Measurements from ENCODE around the gene INPP5A.

Gene INPP5A

DNA sequence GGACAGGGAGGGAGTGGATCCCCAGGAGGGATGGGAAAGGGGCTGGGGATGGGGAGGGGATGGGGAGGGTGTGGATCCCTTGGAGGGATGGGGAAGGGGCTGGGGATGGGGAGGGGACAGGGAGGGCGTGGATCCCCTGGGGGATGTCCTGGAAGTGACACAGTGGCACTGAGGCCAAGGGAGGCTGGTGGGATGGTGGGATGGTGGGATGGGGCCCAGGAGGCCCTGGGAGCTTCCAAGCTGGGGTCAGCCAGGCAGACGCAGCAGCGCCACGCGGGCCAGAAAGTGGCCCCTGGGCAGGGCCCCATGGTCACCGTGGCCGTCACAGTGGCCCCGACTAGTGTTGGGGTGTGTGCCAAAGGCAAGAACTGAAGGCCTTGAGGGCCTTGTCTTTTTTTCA is 67.8 kb downstream of the INPP5A start:
- TF ChIP-seq, protein P1, sequence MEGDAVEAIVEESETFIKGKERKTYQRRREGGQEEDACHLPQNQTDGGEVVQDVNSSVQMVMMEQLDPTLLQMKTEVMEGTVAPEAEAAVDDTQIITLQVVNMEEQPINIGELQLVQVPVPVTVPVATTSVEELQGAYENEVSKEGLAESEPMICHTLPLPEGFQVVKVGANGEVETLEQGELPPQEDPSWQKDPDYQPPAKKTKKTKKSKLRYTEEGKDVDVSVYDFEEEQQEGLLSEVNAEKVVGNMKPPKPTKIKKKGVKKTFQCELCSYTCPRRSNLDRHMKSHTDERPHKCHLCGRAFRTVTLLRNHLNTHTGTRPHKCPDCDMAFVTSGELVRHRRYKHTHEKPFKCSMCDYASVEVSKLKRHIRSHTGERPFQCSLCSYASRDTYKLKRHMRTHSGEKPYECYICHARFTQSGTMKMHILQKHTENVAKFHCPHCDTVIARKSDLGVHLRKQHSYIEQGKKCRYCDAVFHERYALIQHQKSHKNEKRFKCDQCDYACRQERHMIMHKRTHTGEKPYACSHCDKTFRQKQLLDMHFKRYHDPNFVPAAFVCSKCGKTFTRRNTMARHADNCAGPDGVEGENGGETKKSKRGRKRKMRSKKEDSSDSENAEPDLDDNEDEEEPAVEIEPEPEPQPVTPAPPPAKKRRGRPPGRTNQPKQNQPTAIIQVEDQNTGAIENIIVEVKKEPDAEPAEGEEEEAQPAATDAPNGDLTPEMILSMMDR (conservative IDR thresholded peaks at IDR 0.05; ENCODE audit: low read length) = no peak
- peaks cover 87% of the 10 kb centered on the region for H3K79me2 ChIP-seq (ENCODE audit: insufficient read depth, low read length)
- peaks cover 3% of the 10 kb centered on the region; the same call in 1 of the 2 replicates for H3K36me3 ChIP-seq (ENCODE audit: insufficient read depth, low read length)

DNA sequence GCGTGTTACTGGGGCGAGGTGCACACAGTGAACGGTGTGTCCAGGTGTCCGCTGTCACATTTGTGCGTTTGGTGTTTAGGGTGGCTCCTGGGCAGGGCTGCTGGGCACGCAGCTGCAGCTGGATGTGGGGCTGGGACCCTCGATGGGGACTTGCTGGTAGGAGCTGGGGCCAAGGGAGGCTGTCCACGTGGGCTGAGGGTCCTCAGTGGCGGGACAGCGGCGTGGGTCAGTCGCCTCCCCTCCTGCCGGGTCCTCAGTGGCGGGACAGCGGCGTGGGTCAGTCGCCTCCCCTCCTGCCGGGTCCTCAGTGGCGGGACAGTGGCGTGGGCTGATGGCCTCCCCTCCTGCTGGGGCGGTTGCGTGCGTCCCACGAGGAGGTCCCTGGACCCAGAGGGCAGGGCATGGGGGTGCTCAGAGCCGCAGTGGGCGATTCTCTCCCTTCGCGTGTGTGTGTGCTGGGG is 68.5 kb downstream of the INPP5A start:
- no peaks in the 10 kb centered on the region for H3K27me3 ChIP-seq (ENCODE audit: insufficient read depth, low read length, poor library complexity, severe bottlenecking)
- no peak overlapping the region for H3K4me2 ChIP-seq (ENCODE audit: low read depth, low read length, poor library complexity, severe bottlenecking)
- H3K9ac ChIP-seq (ENCODE audit: low read depth, low read length, poor library complexity, severe bottlenecking) = no peak overlapping the region
- H3K9me3 ChIP-seq (ENCODE audit: insufficient read depth, low read depth, low read length) = peaks cover 6% of the 10 kb centered on the region; the same call in 1 of the 2 replicates
- H3K4me3 ChIP-seq (ENCODE audit: low read length, poor library complexity, severe bottlenecking) = no peak overlapping the region
- TF ChIP-seq, protein P1 (conservative IDR thresholded peaks at IDR 0.05; ENCODE audit: low read length) = no peak
- no peak for TF ChIP-seq EZH2phosphoT487 (IDR thresholded peaks at IDR 0.05; ENCODE audit: borderline replicate concordance)
- no peaks in the 10 kb centered on the region for H3K9me2 ChIP-seq (replicated peaks; ENCODE audit: low read depth, low read length)
- no peaks in the 10 kb centered on the region for H3F3A ChIP-seq (ENCODE audit: low read depth)
- peaks cover 4% of the 10 kb centered on the region for H3K4me1 ChIP-seq (ENCODE audit: insufficient read depth, low read length, poor library complexity, severe bottlenecking)
- peaks cover 13% of the 10 kb centered on the region for H4K20me1 ChIP-seq (ENCODE audit: insufficient read depth, low read length, poor library complexity, severe bottlenecking)
- H3K79me2 ChIP-seq (ENCODE audit: insufficient read depth, low read length) = peaks cover 90% of the 10 kb centered on the region
- H2AFZ ChIP-seq (ENCODE audit: low read length) = no peak overlapping the region
- peaks cover 3% of the 10 kb centered on the region; the same call in 1 of the 2 replicates for H3K36me3 ChIP-seq (ENCODE audit: insufficient read depth, low read length)

More for the DNA sequence above, 67.8 kb downstream of the INPP5A start:
- Histone ChIP-seq H3K27me3 (ENCODE audit: insufficient read depth, low read length, poor library complexity, severe bottlenecking) (no peaks in the 10 kb centered on the region), H2AFZ (ENCODE audit: low read length) (no peak overlapping the region), H3K9me2 (replicated peaks; ENCODE audit: low read depth, low read length) (no peaks in the 10 kb centered on the region), H3K4me1 (ENCODE audit: insufficient read depth, low read length, poor library complexity, severe bottlenecking) (no peaks in the 10 kb centered on the region), H3K4me2 (ENCODE audit: low read depth, low read length, poor library complexity, severe bottlenecking) (no peak overlapping the region), H4K20me1 (ENCODE audit: insufficient read depth, low read length, poor library complexity, severe bottlenecking) (peaks cover 11% of the 10 kb centered on the region), H3K4me3 (ENCODE audit: low read length, poor library complexity, severe bottlenecking) (no peak overlapping the region), H3K9ac (ENCODE audit: low read depth, low read length, poor library complexity, severe bottlenecking) (no peak overlapping the region), H3K9me3 (ENCODE audit: insufficient read depth, low read depth, low read length) (peaks cover 8% of the 10 kb centered on the region; the same call in 1 of the 2 replicates), H3F3A (ENCODE audit: low read depth) (no peaks in the 10 kb centered on the region)

DNA sequence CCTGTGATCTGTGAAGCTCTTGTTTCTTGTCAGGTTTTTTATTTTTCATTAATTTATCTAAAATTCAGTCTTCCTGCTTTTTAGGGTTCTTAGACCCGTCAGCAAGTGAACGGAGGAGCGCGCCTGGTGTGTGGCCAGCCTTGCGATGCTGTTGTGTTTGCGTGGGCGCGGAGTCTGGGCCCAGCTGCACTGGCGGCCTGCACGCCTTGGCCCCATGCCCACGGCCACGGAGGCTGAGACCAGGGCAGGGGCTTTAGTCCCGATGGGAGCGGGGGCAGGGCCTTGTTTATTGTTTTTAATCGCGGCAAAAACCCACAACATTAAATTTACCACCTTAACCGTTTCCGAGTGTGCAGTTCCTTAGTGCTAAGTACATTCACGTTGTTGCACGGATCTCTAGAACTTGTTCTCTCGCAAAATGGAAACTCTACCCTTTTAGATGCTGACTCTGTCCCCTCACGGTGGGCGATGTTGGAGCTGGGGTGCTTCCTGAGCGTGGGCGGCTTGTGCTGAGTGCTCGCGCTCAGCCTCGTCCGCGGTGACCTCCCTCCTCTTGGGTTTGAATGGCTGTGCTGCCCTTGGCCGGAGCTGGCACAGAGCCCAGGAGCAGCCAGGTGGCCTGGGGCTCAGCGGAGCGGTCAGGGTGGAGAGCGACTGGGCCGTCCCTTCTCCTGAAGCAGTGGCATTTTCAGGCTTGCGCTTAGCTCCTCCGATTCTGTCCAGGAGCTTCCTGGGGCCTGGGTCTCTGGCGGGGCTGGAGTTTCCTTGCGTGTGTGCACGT is 69.1 kb downstream of the INPP5A start:
- no peaks in the 10 kb centered on the region for H3F3A ChIP-seq (ENCODE audit: low read depth)
- H3K4me1 ChIP-seq (ENCODE audit: insufficient read depth, low read length, poor library complexity, severe bottlenecking) = peaks cover 4% of the 10 kb centered on the region
- no peak for TF ChIP-seq EZH2phosphoT487 (IDR thresholded peaks at IDR 0.05; ENCODE audit: borderline replicate concordance)
- TF ChIP-seq, protein P1 (conservative IDR thresholded peaks at IDR 0.05; ENCODE audit: low read length) = no peak
- no peaks in the 10 kb centered on the region for H3K9me2 ChIP-seq (replicated peaks; ENCODE audit: low read depth, low read length)
- peaks cover 87% of the 10 kb centered on the region for H3K79me2 ChIP-seq (ENCODE audit: insufficient read depth, low read length)
- peaks cover 3% of the 10 kb centered on the region; the same call in 1 of the 2 replicates for H3K36me3 ChIP-seq (ENCODE audit: insufficient read depth, low read length)
- no peak overlapping the region for H3K9ac ChIP-seq (ENCODE audit: low read depth, low read length, poor library complexity, severe bottlenecking)
- H3K9me3 ChIP-seq (ENCODE audit: insufficient read depth, low read depth, low read length) = peaks cover 6% of the 10 kb centered on the region; the same call in 1 of the 2 replicates
- H3K27me3 ChIP-seq (ENCODE audit: insufficient read depth, low read length, poor library complexity, severe bottlenecking) = no peaks in the 10 kb centered on the region
- H3K4me3 ChIP-seq (ENCODE audit: low read length, poor library complexity, severe bottlenecking) = no peak overlapping the region
- H2AFZ ChIP-seq (ENCODE audit: low read length) = no peak overlapping the region
- no peak overlapping the region for H3K4me2 ChIP-seq (ENCODE audit: low read depth, low read length, poor library complexity, severe bottlenecking)
- H4K20me1 ChIP-seq (ENCODE audit: insufficient read depth, low read length, poor library complexity, severe bottlenecking) = peaks cover 15% of the 10 kb centered on the region

Data from Loucy (cell line).